Activated T-helper 2 cell treated with anti-CD3 and anti-CD28 coated beads, Interferon-gamma antibody, Interleukin-2, Interleukin-4, amounts not matched to agents 10 μg/mL and 5 μg/mL and 100 μg/mL, durations not matched to agents 14 hours and 24 hours and 36 hours (primary cell): ENCODE measurements around the gene TEX36. TPM values are rescaled to one million over a fixed set of nuclear protein-coding genes. Genes with fewer than 3 reads are reported as not detected.
"Not testable (repeated sequence)": the region's sequence is repeated elsewhere in the genome, so short reads cannot be mapped to it uniquely, and the experiment has no call there.

Experiments used
- DNase-seq: peaks from one replicate; pipeline ENCODE4 v3.0.0; 2021; ENCODE audit warnings: low spot score
- H3K27ac Mint-ChIP-seq: one replicate; pipeline ENCODE4 v1.8.0; 2021; ENCODE audit warnings: mixed read lengths
- H3K27me3 Mint-ChIP-seq: one replicate; pipeline ENCODE4 v1.8.0; 2021; ENCODE audit warnings: low read depth, mixed read lengths
- H3K36me3 Mint-ChIP-seq: one replicate; pipeline ENCODE4 v1.8.0; 2021; ENCODE audit warnings: low read depth, mixed read lengths
- H3K4me1 Mint-ChIP-seq: one replicate; pipeline ENCODE4 v1.8.0; 2021; ENCODE audit warnings: low read depth, mixed read lengths
- H3K4me3 Mint-ChIP-seq: one replicate; pipeline ENCODE4 v1.8.0; 2021; ENCODE audit warnings: low read depth, mild to moderate bottlenecking, moderate library complexity, mixed read lengths
- H3K9me3 Mint-ChIP-seq: one replicate; pipeline ENCODE4 v1.8.0; 2021; ENCODE audit warnings: mixed read lengths
- intact Hi-C: fragments of 100-400 bp; cut with micrococcal nuclease; formaldehyde crosslinking; loops from one replicate; pipeline ENCODE4 v1.15.1; 2023
- total RNA-seq: library from RNA; stranded (reverse); gene quantifications from 2 replicates; pipeline ENCODE4 v1.2.3, GENCODE V29; 2022

The TEX36 gene
- total RNA-seq, 1 donor from 2014 or later, result not detected

GRCh38 chr10:125620401-125620800 lies 62.6 kb downstream of the TEX36 start:
- H3K36me3 Mint-ChIP-seq, result no peaks in the 10 kb centered on the region
- DNase-seq, result no peak
- H3K27me3 Mint-ChIP-seq, result peaks cover 1% of the 10 kb centered on the region
- intact Hi-C loops, result no loop called here
- no peaks in the 10 kb centered on the region for H3K4me1 Mint-ChIP-seq
- H3K4me3 Mint-ChIP-seq, result no peak overlapping the region
- H3K27ac Mint-ChIP-seq, result no peak overlapping the region
- no peaks in the 10 kb centered on the region for H3K9me3 Mint-ChIP-seq

DNA sequence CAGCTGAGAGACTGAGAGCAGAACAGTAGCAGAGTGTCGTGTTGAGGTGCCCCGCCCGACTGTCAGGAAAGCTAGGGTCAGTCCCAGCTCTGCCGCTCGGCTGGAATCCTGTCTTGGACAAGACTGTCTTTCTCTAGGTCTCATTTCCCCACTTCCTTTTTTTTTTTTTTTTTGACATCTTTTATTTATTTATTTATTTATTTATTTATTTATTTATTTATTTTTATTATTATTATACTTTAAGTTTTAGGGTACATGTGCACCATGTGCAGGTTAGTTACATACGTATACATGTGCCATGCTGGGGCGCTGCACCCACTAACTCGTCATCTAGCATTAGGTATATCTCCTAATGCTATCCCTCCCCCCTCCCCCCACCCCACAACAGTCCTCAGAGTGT lies 69.9 kb downstream of the TEX36 start:
- H3K36me3 Mint-ChIP-seq, H3K4me3 Mint-ChIP-seq, H3K27me3 Mint-ChIP-seq, DNase-seq, H3K4me1 Mint-ChIP-seq, H3K9me3 Mint-ChIP-seq, H3K27ac Mint-ChIP-seq, intact Hi-C loops: not testable (repeated sequence)

- H3K4me1 Mint-ChIP-seq, result no peaks in the 10 kb centered on the region
- H3K27me3 Mint-ChIP-seq, result no peaks in the 10 kb centered on the region
- no peaks in the 10 kb centered on the region for H3K36me3 Mint-ChIP-seq
- no peak overlapping the region for H3K4me3 Mint-ChIP-seq
- intact Hi-C loops, result no loop called here
- no peaks in the 10 kb centered on the region for H3K9me3 Mint-ChIP-seq
- no peak overlapping the region for H3K27ac Mint-ChIP-seq
- no peak for DNase-seq
These were observed 71.2 kb downstream of the TEX36 start for GRCh38 chr10:125611756-125612155.

- DNase-seq, result no peak
- H3K9me3 Mint-ChIP-seq, result no peaks in the 10 kb centered on the region
- intact Hi-C loops, result no loop called here
- no peaks in the 10 kb centered on the region for H3K36me3 Mint-ChIP-seq
- H3K4me3 Mint-ChIP-seq, result no peak overlapping the region
- no peak overlapping the region for H3K27ac Mint-ChIP-seq
- no peaks in the 10 kb centered on the region for H3K4me1 Mint-ChIP-seq
- H3K27me3 Mint-ChIP-seq, result no peaks in the 10 kb centered on the region
These were observed 71.7 kb downstream of the TEX36 start for GRCh38 chr10:125611216-125611615.

GRCh38 chr10:125609859-125610258 lies 73.1 kb downstream of the TEX36 start:
- no peaks in the 10 kb centered on the region for H3K9me3 Mint-ChIP-seq
- no peak for DNase-seq
- intact Hi-C loops, result no loop called here
- no peak overlapping the region for H3K27ac Mint-ChIP-seq
- H3K36me3 Mint-ChIP-seq, result no peaks in the 10 kb centered on the region
- H3K27me3 Mint-ChIP-seq, result no peaks in the 10 kb centered on the region
- no peaks in the 10 kb centered on the region for H3K4me1 Mint-ChIP-seq
- H3K4me3 Mint-ChIP-seq, result no peak overlapping the region

DNA sequence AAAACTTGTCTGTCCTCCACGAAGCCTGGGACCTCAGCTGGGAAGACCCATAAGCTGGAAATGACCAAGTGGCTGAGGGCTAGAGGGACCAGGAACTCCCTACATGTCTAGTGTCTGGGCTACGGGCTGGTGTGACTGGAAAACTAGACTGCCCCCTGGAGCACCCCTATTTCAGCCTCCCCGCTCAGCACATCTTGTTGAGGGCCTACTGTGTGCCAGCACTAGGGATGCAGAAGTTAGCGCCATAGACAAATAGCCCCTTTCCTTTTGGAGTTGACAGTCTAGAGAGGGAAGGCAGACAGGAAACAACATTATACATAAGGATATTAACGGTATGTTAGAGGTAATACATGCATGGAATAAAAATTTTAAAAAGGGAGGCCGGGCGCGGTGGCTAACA lies 74.5 kb downstream of the TEX36 start:
- intact Hi-C loops, result no loop called here
- H3K4me3 Mint-ChIP-seq, result no peak overlapping the region
- no peaks in the 10 kb centered on the region for H3K4me1 Mint-ChIP-seq
- H3K27ac Mint-ChIP-seq, result no peak overlapping the region
- H3K36me3 Mint-ChIP-seq, result no peaks in the 10 kb centered on the region
- H3K9me3 Mint-ChIP-seq, result no peaks in the 10 kb centered on the region
- DNase-seq, result no peak
- no peaks in the 10 kb centered on the region for H3K27me3 Mint-ChIP-seq

DNA sequence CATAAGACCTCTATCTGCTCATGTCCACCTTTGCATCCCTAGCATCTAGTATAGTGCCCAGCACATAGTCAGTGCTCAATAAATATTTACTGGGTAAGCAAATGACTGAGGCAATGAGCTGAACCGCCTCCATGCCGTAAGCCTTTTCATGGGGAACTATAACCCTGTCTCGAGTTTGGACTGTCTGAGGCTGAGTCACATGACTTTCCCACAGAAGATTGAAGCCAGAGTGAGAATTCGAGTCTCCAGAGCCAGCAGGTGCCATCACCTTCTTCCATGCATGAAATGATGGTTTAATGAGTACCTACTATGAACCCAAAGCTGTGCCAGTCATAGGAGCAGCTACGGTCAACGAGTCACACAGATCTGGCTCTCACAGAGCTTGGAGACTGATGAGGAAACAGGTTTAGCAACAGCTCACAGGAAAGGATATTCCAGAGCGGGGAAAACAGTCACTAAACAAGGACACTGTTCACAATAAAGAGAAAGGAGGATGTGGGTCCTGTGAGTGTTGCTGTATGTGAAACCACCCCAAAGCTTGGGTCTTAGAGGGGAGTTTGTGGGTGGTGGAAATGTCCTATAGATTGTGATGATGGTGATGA lies 75.2 kb downstream of the TEX36 start:
- H3K27me3 Mint-ChIP-seq, result no peaks in the 10 kb centered on the region
- H3K4me3 Mint-ChIP-seq, result no peak overlapping the region
- intact Hi-C loops, result no loop called here

DNA sequence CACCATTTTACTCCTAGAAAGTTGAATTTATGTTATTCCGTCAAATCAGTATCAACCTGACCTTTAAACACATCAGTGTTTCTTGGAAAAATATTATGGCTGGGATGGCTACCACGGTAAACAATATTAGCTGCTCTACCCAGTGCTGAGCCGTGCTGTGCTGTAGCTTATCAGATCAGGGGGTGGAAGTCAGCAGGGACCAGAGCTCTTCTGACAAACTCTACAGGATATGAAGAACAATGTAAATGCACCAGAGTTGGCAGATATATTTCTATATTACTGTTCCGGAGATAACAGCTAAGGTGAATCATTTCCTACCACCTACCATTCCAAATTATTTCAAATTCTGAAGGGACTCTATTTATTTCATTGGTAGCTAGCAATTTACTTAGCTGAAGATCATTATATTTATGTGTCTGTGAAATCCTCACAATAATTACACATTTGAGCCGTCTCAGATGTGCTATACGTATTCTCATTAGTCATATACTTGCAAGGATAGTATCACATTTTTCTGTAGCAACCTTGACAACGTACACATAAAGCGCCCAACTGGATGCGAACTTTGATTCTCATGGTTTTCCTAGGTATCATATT lies 76.5 kb downstream of the TEX36 start:
- Mint-ChIP-seq H3K9me3 (no peaks in the 10 kb centered on the region), H3K27ac (no peak overlapping the region), H3K4me3 (no peak overlapping the region), H3K4me1 (no peaks in the 10 kb centered on the region), H3K36me3 (no peaks in the 10 kb centered on the region), H3K27me3 (no peaks in the 10 kb centered on the region)
- no peak for DNase-seq
- intact Hi-C loops, result no loop called here

More for the DNA sequence above, 75.2 kb downstream of the TEX36 start:
- H3K36me3 Mint-ChIP-seq, result no peaks in the 10 kb centered on the region
- no peak overlapping the region for H3K27ac Mint-ChIP-seq
- no peaks in the 10 kb centered on the region for H3K4me1 Mint-ChIP-seq
- H3K9me3 Mint-ChIP-seq, result no peaks in the 10 kb centered on the region
- no peak for DNase-seq

Other genes starting within 250 kb of the TEX36 start
- gene EDRF1, start 36.5 kb upstream of the TEX36 start, total RNA-seq, result 40.3 and 40.7 TPM in 2 replicates
- 0.11 TPM in 2 replicates for gene MMP21, start 92.7 kb upstream of the TEX36 start, total RNA-seq
- 45.3 and 46.9 TPM in 2 replicates for gene UROS, start 140.1 kb upstream of the TEX36 start, total RNA-seq
- gene BCCIP, start 140.4 kb upstream of the TEX36 start, total RNA-seq, result 110 and 114 TPM in 2 replicates
- 15.9 and 16.5 TPM in 2 replicates for gene DHX32, start 198.1 kb upstream of the TEX36 start, total RNA-seq
- gene FANK1, start 213.4 kb upstream of the TEX36 start, total RNA-seq, result 0.44 TPM in 1 of 2 replicates, not detected in the other